Activated naive CD8-positive, alpha-beta T cell treated with anti-CD3 and anti-CD28 coated beads for 36 hours (primary cell): ENCODE data around the gene SCGB3A1. TPM values are rescaled to one million over a fixed set of nuclear protein-coding genes. Genes with fewer than 3 reads are reported as not detected.

Experiments
- DNase-seq: peaks from one replicate; pipeline ENCODE4 v3.0.0; 2021
- H3K27ac Mint-ChIP-seq: one replicate; pipeline ENCODE4 v1.8.0; 2022; ENCODE audit warnings: mild to moderate bottlenecking, moderate library complexity, mixed read lengths
- H3K27me3 Mint-ChIP-seq: one replicate; pipeline ENCODE4 v1.8.0; 2022; ENCODE audit warnings: mild to moderate bottlenecking, mixed read lengths
- H3K36me3 Mint-ChIP-seq: one replicate; pipeline ENCODE4 v1.8.0; 2021; ENCODE audit warnings: mild to moderate bottlenecking, mixed read lengths
- H3K4me1 Mint-ChIP-seq: one replicate; pipeline ENCODE4 v1.8.0; 2021; ENCODE audit warnings: mixed read lengths
- H3K4me3 Mint-ChIP-seq: one replicate; pipeline ENCODE4 v1.8.0; 2022; ENCODE audit warnings: mild to moderate bottlenecking, moderate library complexity, mixed read lengths
- H3K9me3 Mint-ChIP-seq: one replicate; pipeline ENCODE4 v1.8.0; 2022; ENCODE audit warnings: mixed read lengths
- total RNA-seq, 2 experiments: library from RNA; stranded (reverse); gene quantifications; one replicate each; pipeline ENCODE4 v1.2.3, GENCODE V29; 2021

The SCGB3A1 gene
- total RNA-seq, 2 experiments from 2014 or later, result 1.1 to 1.7 TPM

DNA sequence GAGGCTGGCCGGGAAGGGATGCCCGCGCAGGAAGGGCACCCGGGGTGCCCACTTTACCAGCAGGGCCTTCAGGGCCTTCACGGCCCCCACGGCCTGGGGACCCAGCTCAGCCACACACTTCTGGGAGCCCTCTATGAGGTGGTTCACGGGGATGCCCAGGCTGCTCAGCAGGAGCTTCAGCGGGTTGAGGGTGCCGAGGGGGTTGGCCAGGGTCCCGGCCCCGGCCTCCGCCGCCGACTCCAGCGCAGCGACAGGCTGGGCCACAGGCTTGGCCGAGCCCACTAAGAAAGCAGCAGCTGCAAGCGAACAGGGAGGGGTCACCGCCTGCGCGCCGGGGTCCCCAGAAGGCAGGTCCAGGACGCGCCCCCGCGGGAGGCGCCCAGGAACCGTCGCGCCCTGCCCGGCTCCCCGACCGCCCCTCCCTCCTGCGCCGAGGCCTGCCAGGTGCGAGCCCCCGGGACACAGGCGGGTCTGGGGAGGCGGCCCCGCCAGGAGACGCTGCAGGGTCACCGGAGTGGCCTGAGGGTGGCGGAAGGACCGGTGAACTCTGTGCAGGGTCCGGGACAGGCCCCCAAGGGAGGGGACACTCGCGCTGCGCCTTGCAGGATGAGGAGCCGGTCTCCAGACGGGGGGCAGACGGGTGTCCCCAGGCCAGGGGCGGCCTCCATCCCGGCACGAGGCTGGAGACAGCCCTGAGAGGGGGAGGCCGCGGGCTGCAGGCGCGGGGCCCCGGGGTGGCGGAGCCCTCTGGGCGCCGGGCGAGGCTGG lies 572 bp downstream of the SCGB3A1 start:
- peaks cover 27% of the 10 kb centered on the region for H3K27me3 Mint-ChIP-seq
- peaks cover 16% of the 10 kb centered on the region for H3K4me1 Mint-ChIP-seq
- no peaks in the 10 kb centered on the region for H3K9me3 Mint-ChIP-seq
- no peaks in the 10 kb centered on the region for H3K36me3 Mint-ChIP-seq
- H3K4me3 Mint-ChIP-seq, result peak overlapping the region; percentile 47
- H3K27ac Mint-ChIP-seq, result no peak overlapping the region
- peak; percentile 21 for DNase-seq

DNA sequence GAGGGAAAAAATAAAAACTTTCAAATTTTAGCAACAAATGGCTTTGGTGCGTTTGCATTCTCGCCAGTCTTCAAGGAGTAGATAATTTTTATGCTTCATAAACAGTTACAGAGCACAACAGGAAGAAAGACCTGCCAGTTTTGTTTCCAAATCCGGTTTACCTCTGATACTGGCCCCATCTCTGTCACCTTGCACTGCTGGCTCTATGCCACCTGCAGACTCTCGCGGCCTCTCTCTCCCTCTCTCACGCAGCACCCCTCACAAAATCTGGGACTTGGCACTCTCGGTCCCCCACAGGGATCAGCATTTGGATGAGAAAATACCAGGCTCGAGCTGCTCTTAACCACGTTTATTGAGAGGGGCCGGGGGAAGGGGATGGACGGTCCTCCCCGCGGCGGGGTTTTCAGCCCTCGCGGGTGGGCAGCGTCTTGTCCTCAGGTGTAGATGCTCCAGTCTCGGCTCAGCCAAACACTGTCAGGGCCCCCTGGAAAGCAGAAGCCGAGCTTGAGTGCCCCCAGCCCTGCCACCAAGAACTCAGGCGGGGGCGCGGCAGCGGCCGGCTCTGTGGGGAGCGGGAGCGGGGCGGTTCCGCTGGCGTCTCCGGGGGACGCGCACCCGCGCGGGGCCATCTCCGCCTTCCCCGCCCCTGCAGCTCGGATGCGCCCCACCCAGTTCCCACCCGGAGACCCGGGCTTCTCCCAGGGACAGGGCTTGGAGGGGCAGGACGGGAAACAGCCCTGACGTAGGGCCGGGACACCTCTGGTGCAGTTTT lies 1.3 kb downstream of the SCGB3A1 start:
- H3K9me3 Mint-ChIP-seq, result no peaks in the 10 kb centered on the region
- DNase-seq, result peak; percentile 29
- no peaks in the 10 kb centered on the region for H3K36me3 Mint-ChIP-seq
- peaks cover 27% of the 10 kb centered on the region for H3K27me3 Mint-ChIP-seq
- peak overlapping the region; percentile 53 for H3K4me3 Mint-ChIP-seq
- H3K27ac Mint-ChIP-seq, result peak overlapping the region; percentile 6
- H3K4me1 Mint-ChIP-seq, result peaks cover 16% of the 10 kb centered on the region

DNA sequence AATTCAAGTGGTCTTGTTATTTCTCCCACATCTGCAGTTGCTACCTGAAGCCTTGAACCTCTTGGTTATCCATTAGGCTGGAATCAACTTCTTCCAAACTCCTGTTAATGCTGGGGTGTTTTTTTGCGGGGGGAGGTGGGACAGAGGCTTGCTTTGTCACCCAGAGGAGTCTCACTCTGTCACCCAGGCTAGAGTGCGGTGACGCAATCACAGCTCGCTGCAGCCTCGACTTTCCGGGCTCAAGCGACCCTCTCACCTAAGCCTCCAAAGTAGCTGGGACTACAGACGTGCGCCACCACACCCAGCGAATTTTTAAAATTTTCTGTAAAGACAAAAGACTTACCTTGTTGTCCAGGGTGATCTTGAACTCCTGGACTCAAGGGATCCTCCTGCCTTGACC lies 4.4 kb downstream of the SCGB3A1 start:
- H3K36me3 Mint-ChIP-seq, result no peaks in the 10 kb centered on the region
- no peaks in the 10 kb centered on the region for H3K9me3 Mint-ChIP-seq
- no peak overlapping the region for H3K27ac Mint-ChIP-seq
- H3K4me1 Mint-ChIP-seq, result peaks cover 6% of the 10 kb centered on the region
- DNase-seq, result no peak
- H3K4me3 Mint-ChIP-seq, result no peak overlapping the region
- H3K27me3 Mint-ChIP-seq, result peaks cover 20% of the 10 kb centered on the region

DNA sequence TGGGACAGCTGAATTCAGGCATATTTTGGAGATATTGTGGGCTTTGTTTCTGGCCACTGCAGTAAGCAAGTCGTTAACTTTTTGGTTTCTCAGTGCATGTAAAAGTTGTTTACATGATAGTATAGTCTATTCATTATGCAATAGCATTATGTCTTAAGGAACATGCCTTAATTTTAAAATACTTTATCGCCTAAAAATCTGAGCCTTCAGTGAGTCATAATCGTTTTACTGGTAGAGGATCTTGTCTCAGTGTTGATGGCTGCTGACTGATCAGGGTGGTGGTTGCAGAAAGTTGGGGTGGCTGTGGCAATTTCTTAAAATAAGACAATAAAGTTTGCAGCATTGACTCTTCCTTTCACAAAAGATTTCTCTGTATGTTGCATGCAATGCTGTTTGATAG lies 5.1 kb downstream of the SCGB3A1 start:
- H3K4me1 Mint-ChIP-seq, result peaks cover 6% of the 10 kb centered on the region
- no peaks in the 10 kb centered on the region for H3K36me3 Mint-ChIP-seq
- DNase-seq, result no peak
- no peaks in the 10 kb centered on the region for H3K9me3 Mint-ChIP-seq
- H3K27me3 Mint-ChIP-seq, result peaks cover 20% of the 10 kb centered on the region
- H3K4me3 Mint-ChIP-seq, result no peak overlapping the region
- no peak overlapping the region for H3K27ac Mint-ChIP-seq

DNA sequence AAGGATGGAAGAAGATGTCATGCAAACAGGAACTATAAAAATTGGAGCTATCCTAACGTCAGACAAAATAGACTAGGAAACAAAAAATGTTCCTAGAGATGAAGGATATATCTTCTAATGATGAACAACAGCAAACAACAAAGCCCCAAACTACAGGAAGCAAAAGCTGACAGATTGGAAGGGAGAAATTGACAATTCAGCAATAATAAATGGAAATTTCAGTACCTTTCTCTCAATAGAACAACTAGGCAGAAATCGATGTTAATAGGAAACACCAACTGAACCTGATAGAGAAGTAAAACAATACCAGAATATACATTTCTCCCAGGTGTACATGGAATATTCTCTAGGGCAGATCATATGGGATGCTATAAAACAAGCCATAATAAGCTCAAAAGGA lies 7.6 kb downstream of the SCGB3A1 start:
- DNase-seq, result no peak
- Mint-ChIP-seq H3K9me3 (no peaks in the 10 kb centered on the region), H3K27me3 (peaks cover 7% of the 10 kb centered on the region), H3K4me1 (no peaks in the 10 kb centered on the region), H3K4me3 (no peak overlapping the region), H3K36me3 (no peaks in the 10 kb centered on the region), H3K27ac (no peak overlapping the region)

DNA sequence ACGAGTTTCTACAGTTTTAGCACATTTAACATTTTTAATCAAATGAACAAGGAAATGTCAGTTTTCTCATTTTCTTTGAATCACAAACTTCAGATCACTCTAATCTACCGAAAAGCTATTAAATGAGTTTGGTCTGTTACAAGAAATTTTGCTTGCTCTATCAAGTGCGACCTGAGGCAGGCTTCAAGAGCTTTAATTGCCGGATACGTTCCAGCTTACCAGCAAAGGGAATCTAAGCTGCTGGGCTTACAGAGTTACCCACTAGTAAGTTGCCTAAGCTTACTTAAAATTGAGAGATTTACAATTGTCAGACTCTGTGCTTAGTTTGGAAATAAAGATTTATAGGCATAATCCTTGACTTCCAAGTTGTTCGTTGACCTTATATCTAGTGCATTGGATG lies 10.6 kb downstream of the SCGB3A1 start:
- H3K27me3 Mint-ChIP-seq, result no peaks in the 10 kb centered on the region
- no peak for DNase-seq

DNA sequence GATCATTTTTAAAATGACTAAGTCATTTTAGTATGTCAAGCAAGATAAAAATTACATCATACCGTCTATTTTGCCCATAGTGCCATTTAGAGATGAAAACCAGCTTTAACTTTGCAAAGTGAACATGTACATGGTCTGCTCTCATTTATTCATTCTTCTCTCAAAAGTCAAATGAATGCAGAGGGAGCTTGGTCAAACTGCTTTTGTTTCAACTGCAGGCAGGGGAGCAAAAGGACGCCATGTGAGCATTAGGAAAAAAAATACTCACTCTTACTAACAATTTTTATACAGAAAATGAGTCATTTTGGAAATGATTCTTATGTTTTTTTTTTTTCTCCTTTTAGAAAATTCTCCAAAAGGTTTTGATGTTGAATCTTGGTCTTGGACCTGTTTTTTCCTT lies 15.7 kb downstream of the SCGB3A1 start:
- Mint-ChIP-seq H3K9me3 (no peaks in the 10 kb centered on the region), H3K4me3 (no peak overlapping the region), H3K36me3 (peaks cover 49% of the 10 kb centered on the region)

More for the DNA sequence above, 10.6 kb downstream of the SCGB3A1 start:
- H3K9me3 Mint-ChIP-seq, result no peaks in the 10 kb centered on the region
- H3K27ac Mint-ChIP-seq, result no peak overlapping the region
- no peak overlapping the region for H3K4me3 Mint-ChIP-seq
- peaks cover 22% of the 10 kb centered on the region for H3K36me3 Mint-ChIP-seq
- H3K4me1 Mint-ChIP-seq, result peaks cover 21% of the 10 kb centered on the region

DNA sequence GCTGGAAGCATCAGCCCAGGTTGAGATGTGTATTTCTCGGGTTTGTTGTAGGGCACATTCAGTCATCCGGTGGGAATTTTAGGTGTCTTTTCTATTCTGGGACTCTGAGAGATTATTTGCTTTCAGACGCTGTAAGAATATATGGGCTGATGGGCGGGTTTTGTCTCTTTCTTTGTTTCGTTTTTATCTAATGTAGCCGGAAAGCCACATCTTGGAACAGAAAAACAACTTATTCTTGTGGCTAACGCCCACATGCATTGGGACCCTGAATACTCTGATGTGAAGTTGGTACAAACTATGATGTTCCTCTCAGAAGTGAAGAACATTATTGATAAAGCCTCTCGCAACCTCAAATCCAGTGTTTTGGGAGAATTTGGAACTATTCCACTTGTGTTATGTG lies 22.4 kb downstream of the SCGB3A1 start:
- H3K27ac Mint-ChIP-seq, result peak overlapping the region; percentile 78
- peak; percentile 29 for DNase-seq
- no peaks in the 10 kb centered on the region for H3K27me3 Mint-ChIP-seq
- H3K4me1 Mint-ChIP-seq, result peaks cover 63% of the 10 kb centered on the region
- no peaks in the 10 kb centered on the region for H3K9me3 Mint-ChIP-seq
- peak overlapping the region; percentile 68 for H3K4me3 Mint-ChIP-seq
- peaks cover 55% of the 10 kb centered on the region for H3K36me3 Mint-ChIP-seq

More for the DNA sequence above, 15.7 kb downstream of the SCGB3A1 start:
- H3K27ac Mint-ChIP-seq, result peak overlapping the region; percentile 72
- DNase-seq, result no peak
- H3K27me3 Mint-ChIP-seq, result no peaks in the 10 kb centered on the region
- peaks cover 53% of the 10 kb centered on the region for H3K4me1 Mint-ChIP-seq

DNA sequence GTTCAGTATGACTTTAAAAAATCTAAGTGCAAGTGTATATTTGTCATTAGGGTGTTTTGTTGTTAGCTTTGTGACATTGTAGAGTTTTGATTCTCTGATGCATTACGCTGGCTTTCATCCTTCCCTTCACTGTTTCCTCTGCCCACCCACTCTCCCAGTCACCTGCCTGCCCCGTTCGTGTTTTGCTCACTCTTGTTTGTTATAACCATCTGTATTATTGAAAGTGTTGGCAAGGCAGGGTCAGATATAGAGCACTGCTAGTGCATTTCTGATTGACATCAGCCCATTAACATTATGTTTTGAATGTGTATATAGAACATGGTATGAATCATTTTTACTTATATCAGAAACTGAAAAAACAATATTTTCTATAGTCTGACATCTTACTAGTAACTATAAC lies 27.3 kb downstream of the SCGB3A1 start:
- Mint-ChIP-seq H3K9me3 (peaks cover 3% of the 10 kb centered on the region), H3K27me3 (no peaks in the 10 kb centered on the region), H3K27ac (peak overlapping the region; percentile 5), H3K4me3 (peak overlapping the region; percentile 27), H3K36me3 (peaks cover 57% of the 10 kb centered on the region), H3K4me1 (peaks cover 69% of the 10 kb centered on the region)
- DNase-seq, result peak; percentile 29

DNA sequence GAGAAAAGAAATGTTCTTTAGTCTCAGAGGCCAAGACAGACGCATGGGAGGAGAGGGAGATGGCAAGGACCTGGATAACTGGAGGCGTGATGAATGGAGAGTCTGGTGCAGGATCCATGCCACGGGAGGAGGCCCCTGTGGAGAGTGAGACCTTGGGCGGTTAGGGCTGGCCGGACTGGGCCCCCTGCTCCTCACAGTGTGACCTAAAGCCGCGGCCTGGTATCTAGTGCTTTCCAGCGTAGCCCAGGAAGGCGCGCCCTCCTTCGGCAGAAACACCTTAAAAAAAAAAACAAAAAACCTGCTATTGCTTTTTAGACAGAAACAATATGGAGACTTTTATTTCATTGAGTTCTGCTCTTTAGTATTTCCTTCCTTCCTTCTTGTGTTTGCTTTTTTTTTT lies 33.1 kb downstream of the SCGB3A1 start:
- Mint-ChIP-seq H3K4me1 (peaks cover 39% of the 10 kb centered on the region), H3K27ac (peak overlapping the region; percentile 43), H3K27me3 (no peaks in the 10 kb centered on the region), H3K4me3 (no peak overlapping the region), H3K36me3 (peaks cover 50% of the 10 kb centered on the region), H3K9me3 (peaks cover 3% of the 10 kb centered on the region)
- no peak for DNase-seq

DNA sequence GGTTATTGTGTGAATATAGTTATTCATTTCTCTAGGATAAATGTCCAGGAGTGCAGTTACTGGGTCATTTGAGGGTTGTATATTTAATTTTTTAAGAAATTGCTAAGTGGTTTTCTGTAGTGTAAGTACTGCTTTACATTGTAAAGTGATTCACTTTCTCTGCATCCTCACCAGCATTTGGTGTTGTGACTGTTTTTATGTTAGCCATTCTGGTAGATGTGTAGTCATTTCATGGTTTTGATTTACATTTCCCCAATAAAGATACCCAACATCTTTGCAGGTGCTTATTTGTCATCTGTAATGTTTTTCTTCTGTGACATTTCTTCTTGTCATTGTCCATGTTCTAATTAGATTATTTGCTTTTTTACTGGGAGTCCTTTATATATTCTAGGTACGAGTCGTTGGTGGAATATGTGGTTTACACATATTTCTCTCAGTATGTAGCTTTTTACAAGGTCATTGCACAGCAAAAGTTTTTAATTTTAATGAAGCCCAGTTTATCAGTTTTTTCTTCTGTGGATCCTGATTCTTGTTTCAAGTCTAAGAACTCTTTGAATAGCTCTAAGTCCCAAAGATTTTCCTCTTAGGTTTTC lies 34.0 kb downstream of the SCGB3A1 start:
- Mint-ChIP-seq H3K36me3 (peaks cover 54% of the 10 kb centered on the region), H3K4me3 (no peak overlapping the region), H3K9me3 (peaks cover 3% of the 10 kb centered on the region), H3K27ac (no peak overlapping the region), H3K4me1 (peaks cover 36% of the 10 kb centered on the region), H3K27me3 (no peaks in the 10 kb centered on the region)
- no peak for DNase-seq

DNA sequence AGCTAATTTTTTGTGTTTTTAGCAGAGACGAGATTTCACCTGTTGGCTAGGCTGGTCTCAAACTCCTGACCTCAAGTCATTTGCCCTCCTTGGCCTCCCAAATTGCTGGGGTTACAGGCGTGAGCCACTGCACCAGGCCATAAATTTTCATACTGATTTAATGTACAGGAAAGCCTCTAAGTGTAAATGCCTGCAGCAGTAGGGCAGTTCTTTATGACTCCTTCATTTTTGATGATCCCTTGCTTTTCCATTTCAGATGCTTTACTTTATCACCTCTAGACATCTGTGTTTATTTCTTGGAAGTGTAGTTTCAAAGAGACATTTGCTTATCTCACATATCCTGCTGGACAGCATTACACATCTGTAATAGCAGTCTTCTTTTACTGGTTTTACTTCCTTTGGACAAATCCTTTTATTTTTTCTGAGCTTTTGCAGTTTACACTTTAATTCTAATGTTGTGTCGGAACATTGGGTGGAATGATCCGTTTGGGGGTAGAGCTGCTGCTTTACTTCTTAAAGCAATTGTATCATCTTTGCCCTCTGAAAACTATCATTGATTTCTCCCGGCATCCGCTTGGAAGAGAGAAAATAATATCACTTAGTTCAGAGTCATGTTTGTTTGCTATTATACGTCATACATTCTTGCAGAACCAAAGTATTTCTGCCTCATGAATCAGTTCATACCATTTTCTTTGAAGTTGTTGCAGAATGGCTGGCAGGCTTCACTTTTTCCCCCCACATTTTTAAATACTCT lies 36.0 kb downstream of the SCGB3A1 start:
- H3K27me3 Mint-ChIP-seq, result no peaks in the 10 kb centered on the region
- H3K4me3 Mint-ChIP-seq, result no peak overlapping the region
- no peak overlapping the region for H3K27ac Mint-ChIP-seq
- H3K36me3 Mint-ChIP-seq, result peaks cover 37% of the 10 kb centered on the region
- H3K4me1 Mint-ChIP-seq, result peaks cover 25% of the 10 kb centered on the region
- no peak for DNase-seq
- H3K9me3 Mint-ChIP-seq, result no peaks in the 10 kb centered on the region

DNA sequence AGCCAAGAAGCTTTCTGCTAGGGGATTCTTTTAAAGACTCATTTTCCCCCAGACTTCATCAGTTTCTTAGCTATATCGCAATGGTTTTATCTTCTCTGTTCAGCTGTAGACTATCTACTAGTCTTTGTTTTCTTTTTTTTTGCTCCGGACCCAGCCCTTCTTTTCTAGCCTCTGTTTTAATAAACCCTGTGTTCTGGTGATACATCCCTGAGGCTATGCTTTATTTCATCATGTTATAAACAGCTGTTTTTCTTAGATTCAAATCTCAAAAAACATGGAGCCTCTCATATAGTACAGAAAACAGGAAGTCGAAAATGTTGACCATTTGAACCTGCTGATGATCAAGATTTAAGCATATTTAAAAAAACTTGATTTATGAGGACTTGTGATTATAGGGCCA lies 37.8 kb downstream of the SCGB3A1 start:
- no peak overlapping the region for H3K27ac Mint-ChIP-seq
- H3K4me3 Mint-ChIP-seq, result no peak overlapping the region
- H3K9me3 Mint-ChIP-seq, result no peaks in the 10 kb centered on the region
- DNase-seq, result no peak
- peaks cover 23% of the 10 kb centered on the region for H3K4me1 Mint-ChIP-seq
- H3K27me3 Mint-ChIP-seq, result no peaks in the 10 kb centered on the region
- H3K36me3 Mint-ChIP-seq, result peaks cover 29% of the 10 kb centered on the region

DNA sequence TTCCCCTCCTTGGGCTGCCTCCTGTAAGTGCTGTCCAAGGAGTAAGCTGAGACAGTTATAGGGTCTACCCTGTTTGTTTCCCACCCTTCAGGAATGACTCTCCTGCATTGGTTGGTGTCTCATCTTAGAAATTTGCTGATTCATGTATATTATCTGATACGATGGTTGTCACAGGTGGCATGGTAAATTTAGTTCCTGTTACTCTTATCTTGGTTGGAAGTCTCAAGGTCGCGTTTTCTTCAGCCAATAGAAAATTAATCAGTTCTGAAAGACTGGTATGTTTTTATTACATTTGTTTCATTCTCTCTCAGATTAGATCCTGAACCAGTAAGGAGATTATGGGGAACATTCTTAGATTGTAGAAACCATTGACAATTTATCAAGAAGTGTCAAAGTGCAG lies 42.7 kb downstream of the SCGB3A1 start:
- no peak overlapping the region for H3K4me3 Mint-ChIP-seq
- DNase-seq, result no peak

DNA sequence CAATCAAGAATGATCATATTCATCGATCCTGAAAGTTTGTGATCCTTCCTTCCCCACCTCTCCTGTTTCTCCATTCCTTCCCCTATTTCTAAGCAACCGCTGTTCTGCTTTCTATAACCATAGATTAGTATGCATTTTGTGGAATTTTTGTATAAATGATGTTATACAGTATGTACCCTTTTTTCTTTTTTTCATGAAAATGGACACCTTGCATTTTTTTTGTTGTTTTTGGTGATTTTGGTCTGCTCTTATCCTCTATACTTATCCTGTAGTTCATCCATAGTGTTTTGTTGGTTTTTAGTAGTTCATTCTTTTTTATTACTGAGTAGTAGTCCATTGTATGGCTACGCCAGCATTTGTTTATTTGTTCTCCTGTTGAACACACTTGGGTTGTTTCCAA lies 46.1 kb downstream of the SCGB3A1 start:
- H3K27ac Mint-ChIP-seq, result no peak overlapping the region
- no peaks in the 10 kb centered on the region for H3K27me3 Mint-ChIP-seq
- H3K36me3 Mint-ChIP-seq, result peaks cover 30% of the 10 kb centered on the region
- no peaks in the 10 kb centered on the region for H3K9me3 Mint-ChIP-seq
- no peak for DNase-seq
- H3K4me3 Mint-ChIP-seq, result no peak overlapping the region
- H3K4me1 Mint-ChIP-seq, result peaks cover 20% of the 10 kb centered on the region

More for the DNA sequence above, 42.7 kb downstream of the SCGB3A1 start:
- H3K9me3 Mint-ChIP-seq, result no peaks in the 10 kb centered on the region
- H3K36me3 Mint-ChIP-seq, result peaks cover 25% of the 10 kb centered on the region
- no peak overlapping the region for H3K27ac Mint-ChIP-seq
- no peaks in the 10 kb centered on the region for H3K27me3 Mint-ChIP-seq
- peaks cover 19% of the 10 kb centered on the region for H3K4me1 Mint-ChIP-seq
